ENCODE results near the gene HSPB1.
"Not testable (repeated sequence)": the region's sequence is repeated elsewhere in the genome, so short reads cannot be mapped to it uniquely, and the experiment has no call there.

HSPB1 gene

GRCh38 chr7:76281706-76282343, 20.6 kb upstream of the HSPB1 start:
- no peak for DNase-seq (ENCODE audit: low spot score)

GRCh38 chr7:76282344-76283253, 19.9 kb upstream of the HSPB1 start:
- DNase-seq (ENCODE audit: low spot score): no peak

GRCh38 chr7:76283254-76284159, 19.0 kb upstream of the HSPB1 start:
- DNase-seq (ENCODE audit: low spot score): no peak

GRCh38 chr7:76285604-76286374, 16.7 kb upstream of the HSPB1 start:
- no peak for DNase-seq (ENCODE audit: low spot score)

- DNase-seq (ENCODE audit: low spot score): no peak
Observed at GRCh38 chr7:76286842-76287403, 15.6 kb upstream of the HSPB1 start.

GRCh38 chr7:76290847-76291350, 11.6 kb upstream of the HSPB1 start:
- DNase-seq (ENCODE audit: low spot score): not testable (repeated sequence)

GRCh38 chr7:76291351-76292212, 10.9 kb upstream of the HSPB1 start:
- peak; percentile 97 for DNase-seq (ENCODE audit: low spot score)

- peak; percentile 32 for DNase-seq (ENCODE audit: low spot score)
Observed at GRCh38 chr7:76292213-76292573, 10.3 kb upstream of the HSPB1 start.

- not testable (repeated sequence) for DNase-seq (ENCODE audit: low spot score)
Observed at GRCh38 chr7:76292911-76293310, 9.6 kb upstream of the HSPB1 start.

- DNase-seq (ENCODE audit: low spot score): no peak
Observed at GRCh38 chr7:76293407-76293901, 9.0 kb upstream of the HSPB1 start.

GRCh38 chr7:76294344-76295024, 8.0 kb upstream of the HSPB1 start:
- peak; percentile 86 for DNase-seq (ENCODE audit: low spot score)

- DNase-seq (ENCODE audit: low spot score): no peak
Observed at GRCh38 chr7:76296743-76297740, 5.4 kb upstream of the HSPB1 start.

- DNase-seq (ENCODE audit: low spot score): peak; percentile 73
Observed at GRCh38 chr7:76300166-76300731, 2.2 kb upstream of the HSPB1 start.

- DNase-seq (ENCODE audit: low spot score): no peak
Observed at GRCh38 chr7:76301000-76301399, 1.5 kb upstream of the HSPB1 start.

- DNase-seq (ENCODE audit: low spot score): peak; percentile 96
Observed at GRCh38 chr7:76303202-76304147, 1.0 kb downstream of the HSPB1 start.

GRCh38 chr7:76304888-76305375, 2.5 kb downstream of the HSPB1 start:
- DNase-seq (ENCODE audit: low spot score): no peak
